K562 (cell line): ENCODE measurements around the gene DAO. TPM values are rescaled to one million over a fixed set of nuclear protein-coding genes. Genes with fewer than 3 reads are reported as not detected.

Experiments used
- ELF1 ChIP-seq: fragments of 200-800 bp; sonication (Bioruptor generic); IDR thresholded peaks from 2 replicates; pipeline ENCODE4 v1.6.1; 2016; ENCODE audit warnings: missing genetic modification characterization, missing compliant biosample characterization
- MEF2A ChIP-seq: IDR thresholded peaks from 2 replicates; pipeline ENCODE4 v1.6.1; 2011; ENCODE audit warnings: low read depth, mild to moderate bottlenecking, low read length, moderate library complexity; ENCODE audit not compliant: control insufficient read depth
- RHOXF2B ChIP-seq: fragments of 250-450 bp; sonication (Bioruptor Pico); conservative IDR thresholded peaks from 2 replicates; pipeline ENCODE4 v1.5.1; 2021
- TCF7L2 ChIP-seq: fragments of 150-350 bp; IDR thresholded peaks from 2 replicates; pipeline ENCODE4 v1.6.1; 2016; ENCODE audit warnings: low read depth, mild to moderate bottlenecking, low read length, moderate library complexity
- ZFP1 ChIP-seq: fragments of 450-650 bp; formaldehyde crosslinking; IDR thresholded peaks from 2 replicates; pipeline ENCODE4 v1.4.0; 2020; ENCODE audit warnings: mild to moderate bottlenecking, mixed read lengths
- ZNF263 ChIP-seq: sonication (generic); formaldehyde crosslinking; IDR thresholded peaks from 2 replicates; pipeline ENCODE4 v1.8.0; 2022; ENCODE audit warnings: mild to moderate bottlenecking, missing genetic modification reagents, borderline replicate concordance
- ZNF830 ChIP-seq: fragments of 250-450 bp; sonication (Bioruptor Pico); IDR thresholded peaks from 2 replicates; pipeline ENCODE4 v1.5.0; 2021; ENCODE audit warnings: mild to moderate bottlenecking
- polyA plus RNA-seq, 8 experiments: library from polyadenylated mRNA; depleted of rRNA in 4 of 8; stranded (reverse) in 5 of 8; unstranded in 3 of 8; fragments of >200 nt; fragmentation: Nextera tagmentation in 2 of 8; fragmentation: Illumina TruSeq in 1 of 8; extraction: Ambion mirVana in 2 of 8; extraction: Trizol in 1 of 8; gene quantifications; 2 replicates each; pipeline versions ENCODE4 v1.2.1 to v1.2.3, GENCODE V29; 2011 to 2014; ENCODE audit warnings: inconsistent platforms in 1 of 8, missing spikeins in 1 of 8
- total RNA-seq, 7 experiments: library from RNA; depleted of rRNA in 6 of 7; stranded (reverse); fragments of >200 nt in 6 of 7; fragmentation: Illumina TruSeq in 2 of 7; extraction: Trizol in 2 of 7; gene quantifications; 2 replicates each; pipeline versions ENCODE4 v1.2.1 to v1.2.3, GENCODE V29; 2011 to 2021; ENCODE audit warnings: low replicate concordance in 1 of 7
- TF ChIP-seq, protein P1 (sequence below): fragments of 450-650 bp; IDR thresholded peaks from 2 replicates; pipeline ENCODE4 v1.6.1; 2018; ENCODE audit not compliant: partially characterized antibody
- TF ChIP-seq, protein P2 (sequence below): fragments of 250-450 bp; sonication (Bioruptor Pico); IDR thresholded peaks from 2 replicates; pipeline ENCODE4 v1.5.0; 2021

Gene DAO
- total and polyA plus RNA-seq, 9 of the 15 experiments (the other 6 are each of a cell fraction or from before 2014, with no cell fraction given): not detected

DNA sequence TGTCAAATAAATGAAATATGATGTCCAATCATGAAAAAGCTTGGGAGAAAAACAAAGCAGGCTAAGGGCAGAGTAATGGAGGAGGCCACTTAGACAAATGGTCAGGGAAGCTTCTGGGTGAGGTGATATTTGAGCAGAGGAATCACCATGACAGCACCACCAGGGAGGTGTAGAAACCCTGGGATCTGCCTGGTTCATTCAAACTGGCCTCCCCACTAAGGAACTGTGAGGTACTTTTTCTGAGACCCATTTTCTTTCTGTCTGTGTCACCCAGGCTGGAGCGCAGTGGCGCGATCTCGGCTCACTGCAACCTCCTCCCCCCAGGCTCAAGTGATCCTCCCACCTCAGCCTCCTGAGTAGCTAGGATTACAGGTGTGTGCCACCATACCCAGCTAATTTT is 14.7 kb upstream of the DAO start (continued):
- TF ChIP-seq, protein P1, sequence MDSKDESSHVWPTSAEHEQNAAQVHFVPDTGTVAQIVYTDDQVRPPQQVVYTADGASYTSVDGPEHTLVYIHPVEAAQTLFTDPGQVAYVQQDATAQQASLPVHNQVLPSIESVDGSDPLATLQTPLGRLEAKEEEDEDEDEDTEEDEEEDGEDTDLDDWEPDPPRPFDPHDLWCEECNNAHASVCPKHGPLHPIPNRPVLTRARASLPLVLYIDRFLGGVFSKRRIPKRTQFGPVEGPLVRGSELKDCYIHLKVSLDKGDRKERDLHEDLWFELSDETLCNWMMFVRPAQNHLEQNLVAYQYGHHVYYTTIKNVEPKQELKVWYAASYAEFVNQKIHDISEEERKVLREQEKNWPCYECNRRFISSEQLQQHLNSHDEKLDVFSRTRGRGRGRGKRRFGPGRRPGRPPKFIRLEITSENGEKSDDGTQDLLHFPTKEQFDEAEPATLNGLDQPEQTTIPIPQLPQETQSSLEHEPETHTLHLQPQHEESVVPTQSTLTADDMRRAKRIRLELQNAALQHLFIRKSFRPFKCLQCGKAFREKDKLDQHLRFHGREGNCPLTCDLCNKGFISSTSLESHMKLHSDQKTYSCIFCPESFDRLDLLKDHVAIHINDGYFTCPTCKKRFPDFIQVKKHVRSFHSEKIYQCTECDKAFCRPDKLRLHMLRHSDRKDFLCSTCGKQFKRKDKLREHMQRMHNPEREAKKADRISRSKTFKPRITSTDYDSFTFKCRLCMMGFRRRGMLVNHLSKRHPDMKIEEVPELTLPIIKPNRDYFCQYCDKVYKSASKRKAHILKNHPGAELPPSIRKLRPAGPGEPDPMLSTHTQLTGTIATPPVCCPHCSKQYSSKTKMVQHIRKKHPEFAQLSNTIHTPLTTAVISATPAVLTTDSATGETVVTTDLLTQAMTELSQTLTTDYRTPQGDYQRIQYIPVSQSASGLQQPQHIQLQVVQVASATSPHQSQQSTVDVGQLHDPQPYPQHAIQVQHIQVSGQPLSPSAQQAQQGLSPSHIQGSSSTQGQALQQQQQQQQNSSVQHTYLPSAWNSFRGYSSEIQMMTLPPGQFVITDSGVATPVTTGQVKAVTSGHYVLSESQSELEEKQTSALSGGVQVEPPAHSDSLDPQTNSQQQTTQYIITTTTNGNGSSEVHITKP: peak; percentile 91
- no peak for TF ChIP-seq ZFP1 (CRISPR knock-in tag)
- TF ChIP-seq ELF1 (tag): no peak
- TF ChIP-seq ZNF830 (CRISPR knock-in tag): no peak
- no peak for TF ChIP-seq TCF7L2
- TF ChIP-seq ZNF263 (CRISPR knock-in tag): peak; percentile 77
- TF ChIP-seq, protein P2, sequence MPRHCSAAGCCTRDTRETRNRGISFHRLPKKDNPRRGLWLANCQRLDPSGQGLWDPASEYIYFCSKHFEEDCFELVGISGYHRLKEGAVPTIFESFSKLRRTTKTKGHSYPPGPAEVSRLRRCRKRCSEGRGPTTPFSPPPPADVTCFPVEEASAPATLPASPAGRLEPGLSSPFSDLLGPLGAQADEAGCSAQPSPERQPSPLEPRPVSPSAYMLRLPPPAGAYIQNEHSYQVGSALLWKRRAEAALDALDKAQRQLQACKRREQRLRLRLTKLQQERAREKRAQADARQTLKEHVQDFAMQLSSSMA: no peak
- TF ChIP-seq MEF2A: no peak
- no peak for TF ChIP-seq RHOXF2B (CRISPR knock-in tag)
